GM23338 (cell line): ENCODE measurements around the gene SMYD3. TPM values are rescaled to one million over a fixed set of nuclear protein-coding genes. Genes with fewer than 3 reads are reported as not detected.

Experiments used
- ATAC-seq: fragments of 200-7000 bp; cut with Tn5 transposase; 3 replicates; pipeline ENCODE4 v1.9.1; 2020
- DNase-seq: peaks from one replicate; pipeline ENCODE4 v3.0.0-alpha.2; 2015; ENCODE audit warnings: low spot score
- H2AFZ ChIP-seq: fragments of 200-600 bp; sonication (generic); 2 replicates; pipeline ENCODE4 v1.8.0; 2016; ENCODE audit warnings: antibody characterized with exemption, mild to moderate bottlenecking, moderate library complexity
- H3F3A ChIP-seq: fragments of 200-600 bp; sonication (generic); replicated peaks from 2 replicates; pipeline ENCODE4 v1.8.0; 2017; ENCODE audit warnings: antibody characterized with exemption, mixed run types, low read depth
- H3K27ac ChIP-seq: fragments of 200-600 bp; sonication (generic); 2 replicates; pipeline ENCODE4 v1.6.1; 2016; ENCODE audit warnings: low read depth
- H3K27me3 ChIP-seq: fragments of 200-600 bp; sonication (generic); 2 replicates; pipeline ENCODE4 v1.8.0; 2016; ENCODE audit warnings: mild to moderate bottlenecking, mixed run types, moderate library complexity; ENCODE audit not compliant: insufficient read depth
- H3K36me3 ChIP-seq: fragments of 200-600 bp; sonication (generic); 2 replicates; pipeline ENCODE4 v1.8.0; 2016; ENCODE audit warnings: mild to moderate bottlenecking; ENCODE audit not compliant: insufficient read depth
- H3K4me1 ChIP-seq: fragments of 200-600 bp; sonication (generic); 2 replicates; pipeline ENCODE4 v1.8.0; 2016; ENCODE audit warnings: mild to moderate bottlenecking, moderate library complexity; ENCODE audit not compliant: insufficient read depth
- H3K4me2 ChIP-seq: fragments of 200-600 bp; sonication (generic); 2 replicates; pipeline ENCODE4 v1.7.1; 2017; ENCODE audit warnings: mixed run types
- H3K4me3 ChIP-seq: fragments of 200-600 bp; sonication (generic); 2 replicates; pipeline ENCODE4 v1.6.1; 2016; ENCODE audit warnings: mixed run types
- H3K79me2 ChIP-seq: fragments of 200-600 bp; sonication (generic); replicated peaks from 2 replicates; pipeline ENCODE4 v1.8.0; 2017; ENCODE audit warnings: mild to moderate bottlenecking; ENCODE audit not compliant: insufficient read depth
- H3K9me2 ChIP-seq: fragments of 200-600 bp; sonication (generic); 2 replicates; pipeline ENCODE4 v1.8.0; 2017; ENCODE audit not compliant: insufficient read depth
- H4K20me1 ChIP-seq: fragments of 200-600 bp; sonication (generic); replicated peaks from 2 replicates; pipeline ENCODE4 v1.8.0; 2017; ENCODE audit warnings: mild to moderate bottlenecking; ENCODE audit not compliant: insufficient read depth
- H3K27ac Mint-ChIP-seq: 2 replicates; pipeline ENCODE4 v1.8.0; 2020; ENCODE audit warnings: inconsistent platforms, mild to moderate bottlenecking, moderate library complexity, mixed read lengths
- H3K27me3 Mint-ChIP-seq: 3 replicates; pipeline ENCODE4 v1.8.0; 2022; ENCODE audit warnings: low read depth, mild to moderate bottlenecking, moderate library complexity, mixed read lengths, inconsistent platforms; ENCODE audit not compliant: insufficient read depth, poor library complexity
- H3K36me3 Mint-ChIP-seq: 3 replicates; pipeline ENCODE4 v1.8.0; 2021; ENCODE audit warnings: low read depth, mild to moderate bottlenecking, inconsistent platforms, moderate library complexity, mixed read lengths
- H3K4me1 Mint-ChIP-seq: 3 replicates; pipeline ENCODE4 v1.8.0; 2020; ENCODE audit warnings: mild to moderate bottlenecking, inconsistent platforms, mixed read lengths
- H3K4me3 Mint-ChIP-seq: 3 replicates; pipeline ENCODE4 v1.8.0; 2021; ENCODE audit warnings: moderate library complexity, mild to moderate bottlenecking, inconsistent platforms, mixed read lengths
- H3K9me3 Mint-ChIP-seq: 3 replicates; pipeline ENCODE4 v1.8.0; 2020; ENCODE audit warnings: moderate library complexity, mild to moderate bottlenecking, inconsistent platforms, mixed read lengths
- CREB1 ChIP-seq: fragments of 250-450 bp; sonication (Bioruptor Pico); IDR thresholded peaks from 2 replicates; pipeline ENCODE4 v1.5.0; 2020; ENCODE audit warnings: low read depth, mild to moderate bottlenecking, moderate library complexity
- CTCF ChIP-seq, 2 experiments: fragments of 200-600 bp in 1 of 2; sonication (generic) in 1 of 2; conservative IDR thresholded peaks; 2 replicates each; pipeline versions ENCODE4 v1.5.1 to v1.6.1; 2016 to 2017; ENCODE audit warnings: antibody characterized with exemption in 2 of 2, low read depth in 2 of 2, mild to moderate bottlenecking in 2 of 2, moderate library complexity in 1 of 2
- ETS1 ChIP-seq: IDR thresholded peaks from 2 replicates; pipeline ENCODE4 v1.6.1; 2016; ENCODE audit warnings: antibody characterized with exemption
- EZH2 ChIP-seq: fragments of 200-600 bp; sonication (generic); IDR thresholded peaks from one replicate; pipeline ENCODE4 v1.8.0; 2017; ENCODE audit warnings: antibody characterized with exemption, mild to moderate bottlenecking, low read depth; ENCODE audit not compliant: unreplicated experiment
- EZH2phosphoT487 ChIP-seq: fragments of 200-600 bp; sonication (generic); IDR thresholded peaks from one replicate; pipeline ENCODE4 v1.8.1; 2018; ENCODE audit warnings: antibody characterized with exemption; ENCODE audit not compliant: unreplicated experiment
- JUNB ChIP-seq: IDR thresholded peaks from one replicate; pipeline ENCODE4 v1.6.1; 2016; ENCODE audit warnings: antibody characterized with exemption; ENCODE audit not compliant: unreplicated experiment
- NANOG ChIP-seq: IDR thresholded peaks from 2 replicates; pipeline ENCODE4 v1.6.1; 2016; ENCODE audit warnings: antibody characterized with exemption, borderline replicate concordance
- POLR2AphosphoS5 ChIP-seq: IDR thresholded peaks from 2 replicates; pipeline ENCODE4 v1.6.1; 2016; ENCODE audit warnings: antibody characterized with exemption, low read depth
- REST ChIP-seq: IDR thresholded peaks from one replicate; pipeline ENCODE4 v1.6.1; 2018; ENCODE audit warnings: antibody characterized with exemption; ENCODE audit not compliant: unreplicated experiment
- STAT1 ChIP-seq: IDR thresholded peaks from one replicate; pipeline ENCODE4 v1.6.1; 2016; ENCODE audit warnings: antibody characterized with exemption; ENCODE audit not compliant: unreplicated experiment
- ZNF114 ChIP-seq: fragments of 250-450 bp; sonication (Bioruptor Pico); IDR thresholded peaks from 2 replicates; pipeline ENCODE4 v1.5.0; 2020; ENCODE audit warnings: mild to moderate bottlenecking, moderate library complexity
- ZNF331 ChIP-seq: fragments of 250-450 bp; sonication (Bioruptor Pico); IDR thresholded peaks from 2 replicates; pipeline ENCODE4 v1.5.0; 2020; ENCODE audit warnings: low read depth, mild to moderate bottlenecking, moderate library complexity
- ZNF462 ChIP-seq: fragments of 250-450 bp; sonication (Bioruptor Pico); IDR thresholded peaks from 2 replicates; pipeline ENCODE4 v1.5.0; 2020; ENCODE audit warnings: mild to moderate bottlenecking, moderate library complexity
- polyA plus RNA-seq: library from polyadenylated mRNA; unstranded; fragments of >200 nt; fragmentation: Nextera tagmentation; extraction: Ambion mirVana; gene quantifications from 2 replicates; pipeline ENCODE4 v1.2.1, GENCODE V29; 2016
- total RNA-seq: library from RNA; depleted of rRNA; stranded (reverse); fragments of >200 nt; shearing (Covaris generic); gene quantifications from 2 replicates; pipeline ENCODE4 v1.2.3, GENCODE V29; 2014

Gene SMYD3
- total and polyA plus RNA-seq, 2 experiments from 2014 or later = 31.8 to 34.4 TPM

GRCh38 chr1:246157516-246157915 lies 349.6 kb downstream of the SMYD3 start:
- no peaks in the 10 kb centered on the region for H3K36me3 Mint-ChIP-seq
- H3K4me2 ChIP-seq = no peak overlapping the region
- peaks cover 11% of the 10 kb centered on the region; the same call in 1 of the 2 replicates for H3K4me1 ChIP-seq
- H3K27me3 Mint-ChIP-seq = no peaks in the 10 kb centered on the region
- H3K9me3 Mint-ChIP-seq = no peaks in the 10 kb centered on the region
- H4K20me1 ChIP-seq = no peaks in the 10 kb centered on the region
- no peaks in the 10 kb centered on the region for H3K9me2 ChIP-seq
- no peaks in the 10 kb centered on the region for H3K79me2 ChIP-seq
- DNase-seq (no peak), ATAC-seq (no peak)
- TF ChIP-seq STAT1 (no peak), CTCF (conservative IDR thresholded peaks at IDR 0.05; ENCODE audit: low read depth in 2 of 2) (no peak), JUNB (no peak), REST (no peak), POLR2AphosphoS5 (no peak), EZH2phosphoT487 (no peak), EZH2 (no peak), ZNF331 (no peak), ZNF462 (no peak), CREB1 (CRISPR knock-in tag) (no peak), ZNF114 (CRISPR knock-in tag) (no peak), ETS1 (no peak), NANOG (no peak)
- H3K36me3 ChIP-seq = no peaks in the 10 kb centered on the region
- H3K27ac ChIP-seq = no peak overlapping the region
- H3K27ac Mint-ChIP-seq = peak overlapping the region; percentile 24
- H3K4me3 ChIP-seq = no peak overlapping the region
- no peaks in the 10 kb centered on the region for H3K27me3 ChIP-seq
- H3K4me1 Mint-ChIP-seq = peaks cover 25% of the 10 kb centered on the region
- no peak overlapping the region for H3K4me3 Mint-ChIP-seq
- H3F3A ChIP-seq = no peaks in the 10 kb centered on the region
- H2AFZ ChIP-seq = no peak overlapping the region
